ENCODE data around the gene PPP1R26. TPM values are rescaled to one million over a fixed set of nuclear protein-coding genes. Genes with fewer than 3 reads are reported as not detected.
"Not testable (repeated sequence)": the region's sequence is repeated elsewhere in the genome, so short reads cannot be mapped to it uniquely, and the experiment has no call there.

PPP1R26 gene
- total and polyA plus RNA-seq, 5 experiments from 2014 or later, result 0.13 to 0.22 TPM; not detected in 3

DNA sequence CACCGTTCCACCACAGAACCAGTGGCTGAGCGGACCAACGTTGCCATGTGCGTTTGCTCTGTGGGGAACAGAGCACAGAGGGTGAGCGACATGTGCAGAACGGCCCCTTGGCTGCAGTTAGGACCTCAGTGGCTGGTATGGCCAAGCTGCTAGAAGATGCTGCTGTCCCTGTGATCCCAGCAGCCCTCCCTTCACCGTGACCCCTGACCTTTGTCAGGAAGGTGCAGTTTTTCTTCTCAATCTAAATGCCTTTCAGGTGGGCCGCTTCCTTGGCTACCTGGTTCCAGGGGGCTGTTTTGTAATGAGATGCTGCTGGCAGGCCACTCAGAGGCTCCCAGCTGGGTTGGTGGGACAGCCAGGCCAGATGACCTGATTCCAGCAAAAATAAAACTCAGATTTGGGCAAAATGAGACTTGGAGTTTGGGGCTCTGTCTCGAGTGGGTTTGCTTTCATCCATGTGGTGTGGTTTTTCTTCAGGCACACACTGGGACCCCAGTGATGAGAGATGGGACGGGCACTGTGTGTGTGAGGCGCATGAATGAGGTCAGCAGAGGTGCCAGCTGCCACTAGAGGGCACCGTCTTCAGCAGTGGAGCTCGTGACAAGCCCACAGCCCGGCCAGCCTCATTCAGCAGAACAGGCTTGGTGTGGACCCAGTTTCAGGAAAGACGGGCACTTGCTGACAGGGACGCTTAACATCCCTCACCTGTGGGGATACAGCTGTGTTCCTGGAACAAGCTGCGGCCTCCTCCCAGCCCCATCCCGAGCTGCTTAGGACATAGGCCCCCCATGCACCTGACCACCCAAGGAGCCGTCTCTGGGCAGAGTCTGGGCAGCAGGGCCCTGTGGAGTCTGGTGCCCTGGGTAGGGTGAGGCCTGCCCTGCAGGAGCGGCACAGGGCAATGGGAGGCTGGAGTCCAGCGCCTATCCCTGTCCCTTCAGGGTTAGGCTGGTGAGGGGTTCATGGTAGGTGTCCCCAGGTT is 25.0 kb downstream of the PPP1R26 start:
- POLR2A ChIA-PET, result no interaction called here
- Mint-ChIP-seq H3K27me3 (peaks cover 0 to 1% (median 0%) of the 10 kb centered on the region in 5 donors), H3K4me3 (peak overlapping the region in 4 of 10 donors; percentile 19 to 74 (median 34)), H3K9me3 (peaks cover under 1 to 19% (median 11%) of the 10 kb centered on the region in 9 donors), H3K4me1 (peaks cover 11 to 31% (median 29%) of the 10 kb centered on the region in 4 donors), H3K36me3 (peaks cover 10 to 33% (median 10%) of the 10 kb centered on the region in 3 donors), H3K27ac (peak overlapping the region in 2 of 10 donors; percentile 20 to 81)
- peak in 1 of 2 donors; percentile 20 for ATAC-seq
- peak in 8 of 10 donors; percentile 15 to 73 (median 46) for DNase-seq

DNA sequence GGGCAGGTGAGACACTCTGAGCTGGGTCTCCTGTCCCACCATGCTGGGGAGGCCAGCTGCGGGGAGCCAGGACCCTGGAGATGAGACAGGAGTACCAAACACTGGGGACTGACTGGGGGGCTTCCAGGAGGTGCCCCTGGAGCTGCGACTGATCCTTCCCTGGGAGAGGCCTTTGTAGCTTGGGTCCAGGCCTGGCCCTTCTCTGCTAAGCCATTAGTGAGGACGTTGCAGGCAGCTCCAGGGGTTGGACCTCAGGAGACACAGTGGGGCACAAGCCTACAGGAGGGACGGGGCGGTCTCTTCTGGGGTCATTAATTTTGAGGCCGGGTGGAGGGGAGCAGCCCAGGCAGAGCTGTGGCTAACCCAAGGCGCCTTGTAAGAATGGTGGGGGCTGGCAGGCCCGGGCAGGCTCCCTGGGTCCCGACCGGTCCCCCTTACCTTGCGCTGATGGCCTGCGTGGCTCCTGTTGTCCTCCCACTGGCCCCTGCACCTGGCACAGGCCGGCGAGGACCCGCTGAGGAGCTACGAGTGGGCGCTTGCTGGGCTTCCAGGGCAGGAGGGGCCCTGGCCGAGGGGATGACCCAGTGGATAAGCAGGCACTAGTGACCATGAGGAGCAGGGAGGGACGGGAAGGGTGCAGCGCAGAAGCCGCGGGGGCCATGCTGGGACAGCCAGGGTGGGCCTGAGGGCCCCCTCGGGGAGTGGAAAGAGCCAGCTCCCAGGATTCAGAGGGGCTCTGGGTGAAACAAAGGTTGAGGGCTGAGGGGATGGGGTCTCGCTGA is 26.0 kb downstream of the PPP1R26 start:
- Mint-ChIP-seq H3K4me1 (peaks cover 10 to 30% (median 28%) of the 10 kb centered on the region in 4 donors), H3K36me3 (peaks cover 10 to 33% (median 10%) of the 10 kb centered on the region in 3 donors), H3K4me3 (no peak overlapping the region), H3K27me3 (peaks cover 0 to 4% (median 0%) of the 10 kb centered on the region in 5 donors), H3K9me3 (peaks cover 1 to 25% (median 14%) of the 10 kb centered on the region in 9 donors), H3K27ac (no peak overlapping the region)
- POLR2A ChIA-PET, result no interaction called here
- DNase-seq (no peak), ATAC-seq (no peak)

DNA sequence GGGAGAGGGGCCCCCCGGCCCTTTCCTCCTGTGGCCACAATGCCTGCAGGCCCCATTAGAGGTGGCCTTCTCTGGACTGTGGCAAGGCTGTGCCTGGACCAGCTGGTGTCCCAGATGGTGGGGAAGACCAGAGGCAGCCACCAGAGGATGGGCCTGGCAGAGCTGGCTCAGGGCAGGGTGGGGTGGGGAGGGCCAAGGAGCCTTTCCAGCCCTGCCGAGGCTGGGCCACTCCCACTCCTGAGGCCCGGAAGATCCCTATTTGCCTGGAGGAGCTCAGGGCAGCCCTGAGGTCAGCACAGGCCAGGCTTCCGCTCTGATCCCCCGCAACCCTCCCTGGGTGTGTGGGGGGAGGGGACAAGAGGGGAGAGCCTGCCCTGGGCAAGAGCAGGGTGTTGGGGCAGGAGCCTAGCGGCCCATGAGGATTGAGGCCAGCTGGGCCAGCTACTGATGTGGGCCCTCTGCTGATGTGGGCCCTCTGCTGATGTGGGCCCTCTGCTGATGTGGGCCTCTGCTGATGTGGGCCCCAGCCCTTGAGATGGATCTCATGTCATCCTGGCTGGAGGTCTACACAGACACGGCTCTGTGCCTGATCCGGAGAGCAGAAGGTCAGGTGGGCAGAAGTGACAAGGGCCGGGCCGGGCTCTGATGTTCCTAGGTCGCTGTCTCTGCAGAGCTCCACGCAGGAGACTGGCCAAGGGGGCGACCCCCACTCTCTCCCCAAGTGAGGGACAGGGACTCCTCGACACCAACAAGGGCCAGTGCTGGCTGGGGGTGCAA is 26.9 kb downstream of the PPP1R26 start:
- peaks cover 0 to 4% (median 0%) of the 10 kb centered on the region in 5 donors for H3K27me3 Mint-ChIP-seq
- POLR2A ChIA-PET, result no interaction called here
- peaks cover 10 to 28% (median 26%) of the 10 kb centered on the region in 4 donors for H3K4me1 Mint-ChIP-seq
- no peak for DNase-seq
- ATAC-seq, result no peak
- H3K9me3 Mint-ChIP-seq, result peaks cover 1 to 25% (median 14%) of the 10 kb centered on the region in 9 donors
- H3K4me3 Mint-ChIP-seq, result no peak overlapping the region
- H3K36me3 Mint-ChIP-seq, result peaks cover 10 to 33% (median 10%) of the 10 kb centered on the region in 3 donors
- H3K27ac Mint-ChIP-seq, result no peak overlapping the region

DNA sequence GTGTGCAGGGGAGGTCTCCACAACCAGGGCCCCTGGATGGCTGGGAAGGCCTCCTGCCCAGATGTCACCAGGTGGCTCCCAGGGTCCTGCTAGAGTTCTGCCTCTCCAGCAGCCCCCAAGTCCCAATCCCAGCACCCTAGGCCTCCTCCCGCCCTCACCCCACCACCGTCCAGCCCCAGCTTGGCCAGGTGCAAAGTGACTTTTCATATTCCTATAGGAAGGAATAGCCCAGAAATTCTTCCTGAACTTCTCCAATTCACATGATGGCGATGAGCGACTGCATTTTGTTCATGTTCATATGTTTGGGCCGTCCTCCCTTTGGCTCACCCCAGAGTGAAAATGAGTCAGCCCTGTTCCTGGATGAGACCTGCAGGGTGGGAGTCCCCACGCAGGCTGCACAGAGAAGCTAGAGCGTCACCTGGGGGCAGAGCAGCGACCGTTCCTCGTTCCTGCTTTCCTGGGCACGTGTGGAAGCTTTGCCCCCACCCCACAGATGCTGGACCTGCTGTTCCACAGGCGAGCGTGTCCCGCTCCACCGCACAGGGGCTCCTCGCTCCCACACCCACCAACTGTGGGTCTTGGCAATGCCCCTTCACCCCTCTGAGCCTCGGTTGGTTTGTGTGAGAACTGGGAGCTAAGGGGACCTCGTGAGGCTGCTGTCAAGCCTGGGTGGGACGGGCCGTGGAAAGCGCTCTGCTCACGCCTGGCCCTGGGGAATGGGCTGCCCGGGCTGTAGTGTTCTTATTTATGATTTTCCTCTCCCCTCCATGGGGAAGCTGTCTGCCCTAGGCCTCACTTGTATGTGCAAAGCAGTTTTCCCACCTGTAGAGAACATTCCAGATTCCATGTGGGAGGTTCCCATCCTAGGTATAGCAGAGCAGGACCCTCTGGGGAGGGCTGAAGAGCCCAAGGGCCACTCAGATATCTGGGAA is 27.8 kb downstream of the PPP1R26 start:
- peaks cover 1 to 25% (median 14%) of the 10 kb centered on the region in 9 donors for H3K9me3 Mint-ChIP-seq

DNA sequence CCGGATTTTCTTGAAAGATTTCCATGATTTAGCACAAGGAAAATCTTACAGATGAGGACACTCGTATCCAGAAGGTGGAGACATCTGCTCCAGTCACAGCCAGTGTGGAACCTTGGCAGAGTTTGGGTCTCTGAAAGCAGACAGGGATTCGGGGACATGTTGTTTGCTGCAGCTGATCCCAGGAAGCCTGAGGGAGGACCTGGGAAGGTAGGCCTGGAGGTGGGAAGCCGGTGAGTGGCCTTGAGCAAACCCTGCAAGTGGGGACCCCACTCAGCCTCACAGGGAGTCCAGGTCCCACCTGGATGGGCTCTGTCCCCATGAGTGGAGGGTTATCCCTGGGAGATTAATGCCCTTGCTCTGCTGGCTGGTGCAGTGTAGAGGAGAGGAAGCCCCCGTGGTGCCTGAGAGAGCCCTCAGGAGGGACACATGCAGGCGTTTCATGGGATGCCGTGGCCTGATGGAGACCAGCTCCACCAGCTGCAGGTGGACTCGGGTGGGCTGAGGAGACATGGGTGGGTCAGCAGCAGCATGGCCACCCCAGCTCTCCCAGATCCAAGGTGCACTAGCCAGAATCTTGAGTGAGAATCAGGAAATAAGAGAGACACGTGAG is 28.7 kb downstream of the PPP1R26 start:
- peaks cover 0 to 5% (median 0%) of the 10 kb centered on the region in 5 donors for H3K27me3 Mint-ChIP-seq
- DNase-seq (no peak), ATAC-seq (no peak)
- peaks cover 7 to 11% (median 9%) of the 10 kb centered on the region in 4 donors for H3K4me1 Mint-ChIP-seq
- peaks cover 1 to 25% (median 14%) of the 10 kb centered on the region in 9 donors for H3K9me3 Mint-ChIP-seq
- peaks cover 10 to 24% (median 10%) of the 10 kb centered on the region in 3 donors for H3K36me3 Mint-ChIP-seq
- H3K27ac Mint-ChIP-seq, result peak overlapping the region in 1 of 10 donors; percentile 59
- H3K4me3 Mint-ChIP-seq, result no peak overlapping the region
- POLR2A ChIA-PET, result no interaction called here

More for the DNA sequence above, 27.8 kb downstream of the PPP1R26 start:
- DNase-seq (no peak), ATAC-seq (no peak)
- Mint-ChIP-seq H3K36me3 (peaks cover 10 to 29% (median 10%) of the 10 kb centered on the region in 3 donors), H3K27me3 (peaks cover 0 to 5% (median 0%) of the 10 kb centered on the region in 5 donors), H3K27ac (peak overlapping the region in 1 of 10 donors; percentile 9), H3K4me1 (peaks cover 6 to 19% (median 17%) of the 10 kb centered on the region in 4 donors), H3K4me3 (no peak overlapping the region)
- POLR2A ChIA-PET, result no interaction called here

DNA sequence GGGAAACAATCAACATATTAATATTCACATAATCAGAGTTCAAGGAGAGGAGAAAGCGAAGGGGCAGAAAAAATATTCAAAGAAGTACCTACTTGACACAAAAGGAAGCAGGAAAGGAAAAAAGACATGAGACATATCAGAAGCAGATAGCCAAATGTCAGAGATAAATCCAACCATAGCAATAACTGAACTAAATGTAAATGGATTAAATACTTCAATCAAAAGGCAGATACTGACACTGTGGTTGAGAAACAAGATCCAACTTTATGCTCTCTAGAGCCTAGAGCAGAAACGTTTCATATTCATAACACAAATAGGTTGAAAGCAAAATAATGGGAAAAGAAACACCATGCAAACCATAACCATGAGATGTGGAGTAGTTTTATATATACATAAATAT is 29.9 kb downstream of the PPP1R26 start:
- H3K4me1 Mint-ChIP-seq, result peaks cover 3 to 8% (median 6%) of the 10 kb centered on the region in 4 donors
- no peak overlapping the region for H3K4me3 Mint-ChIP-seq
- peaks cover 0 to 5% (median 0%) of the 10 kb centered on the region in 5 donors for H3K27me3 Mint-ChIP-seq
- POLR2A ChIA-PET, result no interaction called here
- ATAC-seq (no peak), DNase-seq (no peak)
- peaks cover 1 to 25% (median 14%) of the 10 kb centered on the region in 9 donors for H3K9me3 Mint-ChIP-seq
- no peak overlapping the region for H3K27ac Mint-ChIP-seq
- peaks cover 3 to 12% (median 10%) of the 10 kb centered on the region in 3 donors for H3K36me3 Mint-ChIP-seq

DNA sequence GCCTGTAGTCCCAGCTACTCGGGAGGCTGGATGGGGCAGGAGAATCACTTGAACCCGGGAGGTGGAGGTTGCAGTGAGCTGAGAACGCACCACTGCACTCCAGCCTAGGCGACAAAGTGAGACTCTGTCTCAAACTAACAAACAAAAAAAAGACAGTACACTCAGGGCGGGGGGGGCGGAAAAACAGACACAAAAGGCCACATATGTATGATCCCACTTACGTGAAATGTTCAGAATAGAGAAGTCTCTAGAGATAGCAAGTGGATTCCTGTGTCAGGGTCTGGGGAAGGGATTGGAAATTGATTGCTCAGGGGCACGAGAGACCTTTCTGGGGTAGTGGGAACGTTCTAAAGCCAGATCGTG is 32.6 kb downstream of the PPP1R26 start:
- H3K9me3 Mint-ChIP-seq, result peaks cover 1 to 25% (median 12%) of the 10 kb centered on the region in 9 donors
- ATAC-seq (no peak), DNase-seq (no peak)
- H3K27ac Mint-ChIP-seq, result peak overlapping the region in 1 of 10 donors; percentile 2
- H3K36me3 Mint-ChIP-seq, result peaks cover 0 to 10% (median under 1%) of the 10 kb centered on the region in 3 donors
- H3K27me3 Mint-ChIP-seq, result peaks cover 0 to 5% (median 0%) of the 10 kb centered on the region in 5 donors
- no peak overlapping the region for H3K4me3 Mint-ChIP-seq
- H3K4me1 Mint-ChIP-seq, result peaks cover 0 to 3% (median under 1%) of the 10 kb centered on the region in 4 donors
- POLR2A ChIA-PET, result no interaction called here

DNA sequence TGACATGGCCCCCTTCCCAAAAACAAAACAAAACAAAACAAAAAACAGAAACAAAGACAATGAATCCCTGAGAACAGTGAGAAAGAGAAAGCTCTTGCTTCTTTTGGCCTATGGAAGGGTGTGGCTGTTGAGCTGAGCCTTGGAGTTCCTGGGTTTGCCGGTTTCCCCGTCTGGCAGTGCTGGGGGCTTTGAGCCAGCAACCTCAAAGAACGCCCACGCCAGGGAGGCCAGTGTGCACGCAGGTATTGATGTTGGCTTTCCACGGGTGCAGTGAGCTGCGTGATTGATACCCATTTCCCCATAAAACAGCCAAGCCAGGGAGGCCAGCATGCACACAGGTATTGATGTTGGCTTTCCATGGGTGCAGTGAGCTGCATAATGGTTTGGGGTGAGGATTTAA is 33.3 kb downstream of the PPP1R26 start:
- no peak for ATAC-seq

DNA sequence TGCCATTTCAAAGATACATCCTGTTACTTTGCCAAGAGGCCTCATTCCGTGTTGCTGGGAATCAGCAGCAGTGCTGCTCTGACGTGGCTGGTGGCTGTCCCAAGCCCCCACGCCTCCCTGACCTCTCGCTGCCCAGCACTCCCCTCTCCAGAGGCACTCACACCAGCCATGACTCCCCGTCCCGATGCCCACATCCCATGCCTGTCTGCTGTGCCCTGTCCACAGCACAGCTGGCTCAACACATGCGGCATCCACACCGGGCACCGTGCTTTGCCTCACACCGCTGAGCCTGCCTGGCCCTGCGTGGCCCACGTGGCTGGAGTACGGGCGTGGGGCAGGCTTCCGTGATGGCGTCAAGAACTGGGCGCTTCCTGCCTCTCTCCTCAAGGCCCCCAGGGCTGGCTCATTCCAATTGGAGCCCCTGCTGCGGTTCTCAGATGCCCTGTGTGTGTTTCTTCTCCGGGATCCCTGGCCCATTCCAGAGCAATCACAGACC is 33.8 kb downstream of the PPP1R26 start:
- H3K9me3 Mint-ChIP-seq, result peaks cover 1 to 18% (median 10%) of the 10 kb centered on the region in 9 donors
- no peak overlapping the region for H3K4me3 Mint-ChIP-seq
- peaks cover 0 to 3% (median under 1%) of the 10 kb centered on the region in 4 donors for H3K4me1 Mint-ChIP-seq
- ATAC-seq (no peak), DNase-seq (peak in 1 of 10 donors; percentile 11)
- H3K27ac Mint-ChIP-seq, result no peak overlapping the region
- peaks cover 0 to 8% (median 4%) of the 10 kb centered on the region in 5 donors for H3K27me3 Mint-ChIP-seq
- H3K36me3 Mint-ChIP-seq, result peaks cover 0 to 10% (median 0%) of the 10 kb centered on the region in 3 donors
- POLR2A ChIA-PET, result no interaction called here

More for the DNA sequence above, 33.3 kb downstream of the PPP1R26 start:
- no peak for DNase-seq
- Mint-ChIP-seq H3K27ac (no peak overlapping the region), H3K36me3 (peaks cover 0 to 10% (median 0%) of the 10 kb centered on the region in 3 donors), H3K9me3 (peaks cover 1 to 23% (median 12%) of the 10 kb centered on the region in 9 donors), H3K4me3 (no peak overlapping the region), H3K27me3 (peaks cover 0 to 5% (median 4%) of the 10 kb centered on the region in 5 donors), H3K4me1 (peaks cover 0 to 3% (median under 1%) of the 10 kb centered on the region in 4 donors)
- POLR2A ChIA-PET, result no interaction called here

DNA sequence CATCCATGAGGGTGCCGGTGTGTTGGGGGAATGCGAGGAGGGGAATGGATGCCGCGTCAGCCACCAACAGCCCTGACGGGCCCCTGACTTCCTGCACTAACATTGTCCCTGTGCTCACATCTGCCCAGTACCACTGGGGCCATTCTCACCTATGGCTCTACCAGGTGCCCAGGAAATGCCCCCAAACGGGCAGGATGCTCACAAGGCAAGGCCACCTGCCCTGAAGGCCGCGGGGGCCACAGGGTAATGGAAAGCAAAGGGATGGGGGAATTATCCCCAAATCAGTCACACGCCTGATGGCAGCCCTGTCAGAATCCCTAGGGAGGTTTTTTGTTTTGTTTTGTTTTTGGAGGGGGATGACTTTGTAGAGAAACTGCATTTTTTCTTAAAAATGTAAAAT is 34.3 kb downstream of the PPP1R26 start:
- H3K4me3 Mint-ChIP-seq, ATAC-seq, H3K36me3 Mint-ChIP-seq, POLR2A ChIA-PET, H3K4me1 Mint-ChIP-seq, H3K27ac Mint-ChIP-seq: not testable (repeated sequence)
- peak in 1 of 10 donors; percentile 7 for DNase-seq
- Mint-ChIP-seq H3K9me3 (peaks cover 1 to 13% (median 7%) of the 10 kb centered on the region in 9 donors), H3K27me3 (peaks cover 0 to 10% (median 4%) of the 10 kb centered on the region in 5 donors)

All from naive thymus-derived CD8-positive, alpha-beta T cell (primary cell).